Activated CD4-positive, CD25-positive, alpha-beta regulatory T cell treated with anti-CD3 and anti-CD28 coated beads, Interleukin-2, amount 50 U/mL, for 72 hours (primary cell): ENCODE results near the gene ARL5A.
A peak's percentile ranks its signal among the peaks of the same experiment; 100 is the strongest.

Experiments used
- DNase-seq: peaks from one replicate; pipeline ENCODE4 v3.0.0; 2021

Gene ARL5A

GRCh38 chr2:151840216-151841046, 12.2 kb upstream of the ARL5A start:
- DNase-seq: no peak

- DNase-seq: no peak
Measured at GRCh38 chr2:151837926-151838325, 9.7 kb upstream of the ARL5A start.

- DNase-seq: no peak
Measured at GRCh38 chr2:151833984-151834383, 5.8 kb upstream of the ARL5A start.

GRCh38 chr2:151830961-151831360, 2.7 kb upstream of the ARL5A start:
- no peak for DNase-seq

- DNase-seq: no peak
Measured at GRCh38 chr2:151828890-151829324, 686 bp upstream of the ARL5A start.

- DNase-seq: peak; percentile 33
Measured at GRCh38 chr2:151827564-151828142, 568 bp downstream of the ARL5A start.

GRCh38 chr2:151826737-151827157, 1.5 kb downstream of the ARL5A start:
- no peak for DNase-seq

GRCh38 chr2:151824886-151825285, 3.3 kb downstream of the ARL5A start:
- DNase-seq: no peak

GRCh38 chr2:151823651-151824050, 4.6 kb downstream of the ARL5A start:
- DNase-seq: no peak

GRCh38 chr2:151819920-151820319, 8.3 kb downstream of the ARL5A start:
- DNase-seq: no peak

- DNase-seq: no peak
Measured at GRCh38 chr2:151817929-151818328, 10.3 kb downstream of the ARL5A start.

GRCh38 chr2:151816843-151817242, 11.4 kb downstream of the ARL5A start:
- no peak for DNase-seq

GRCh38 chr2:151815821-151816489, 12.3 kb downstream of the ARL5A start:
- no peak for DNase-seq

GRCh38 chr2:151810489-151810888, 17.7 kb downstream of the ARL5A start:
- no peak for DNase-seq

- no peak for DNase-seq
Measured at GRCh38 chr2:151809073-151809383, 19.2 kb downstream of the ARL5A start.

- no peak for DNase-seq
Measured at GRCh38 chr2:151808258-151809072, 19.8 kb downstream of the ARL5A start.

- DNase-seq: no peak
Measured at GRCh38 chr2:151805961-151806360, 22.3 kb downstream of the ARL5A start.

- no peak for DNase-seq
Measured at GRCh38 chr2:151805343-151805742, 22.9 kb downstream of the ARL5A start.

GRCh38 chr2:151803811-151804210, 24.4 kb downstream of the ARL5A start:
- DNase-seq: no peak

- no peak for DNase-seq
Measured at GRCh38 chr2:151802315-151802714, 25.9 kb downstream of the ARL5A start.

GRCh38 chr2:151799886-151800292, 28.3 kb downstream of the ARL5A start:
- no peak for DNase-seq

GRCh38 chr2:151796774-151797173, 31.4 kb downstream of the ARL5A start:
- DNase-seq: no peak

GRCh38 chr2:151795646-151796240, 32.5 kb downstream of the ARL5A start:
- no peak for DNase-seq
